GM10266 (cell line): ENCODE results near the gene EFL1.

Source experiments
- DNase-seq: peaks from one replicate; pipeline ENCODE4 v3.0.0; 2012; ENCODE audit errors: extremely low spot score
- TF ChIP-seq, protein P1 (sequence below): IDR thresholded peaks from 2 replicates; pipeline ENCODE4 v1.5.1; 2012; ENCODE audit warnings: mild to moderate bottlenecking, low read depth; ENCODE audit not compliant: control insufficient read depth, insufficient read depth; ENCODE audit errors: missing control alignments

EFL1 gene

DNA sequence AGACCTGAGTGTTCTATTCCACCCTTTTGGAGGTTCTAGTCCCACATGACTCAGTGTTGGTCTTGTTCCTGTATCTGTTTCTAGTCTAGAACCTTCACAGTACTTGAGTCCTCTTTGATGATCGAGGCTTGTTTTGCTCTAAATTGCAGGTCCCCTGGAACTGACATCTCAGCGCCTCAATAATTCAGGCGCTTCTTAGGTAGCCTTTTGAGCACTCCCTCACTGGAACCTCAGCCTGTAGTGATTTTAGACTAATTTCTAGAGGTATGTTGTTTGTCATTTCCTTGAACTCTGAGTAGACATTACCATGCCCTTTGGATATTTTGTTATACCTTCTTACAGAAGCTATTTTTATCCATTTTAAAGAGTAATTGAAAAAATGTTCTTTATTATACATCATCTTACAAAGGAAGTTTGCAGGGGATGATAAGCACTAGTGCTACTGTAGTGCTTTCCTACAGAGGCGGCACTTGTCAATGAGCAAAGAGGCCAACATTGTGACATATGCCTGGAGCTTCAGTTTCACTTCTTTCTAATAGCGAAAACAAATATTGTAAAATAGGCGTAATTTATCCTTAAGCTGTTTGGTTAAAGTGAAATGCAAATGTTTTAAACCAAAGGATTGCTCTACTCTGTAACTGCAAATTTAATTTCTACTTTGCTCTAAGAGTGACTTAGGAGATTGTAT lies 75.7 kb downstream of the EFL1 start:
- DNase-seq: peak; percentile 33
- TF ChIP-seq, protein P1, sequence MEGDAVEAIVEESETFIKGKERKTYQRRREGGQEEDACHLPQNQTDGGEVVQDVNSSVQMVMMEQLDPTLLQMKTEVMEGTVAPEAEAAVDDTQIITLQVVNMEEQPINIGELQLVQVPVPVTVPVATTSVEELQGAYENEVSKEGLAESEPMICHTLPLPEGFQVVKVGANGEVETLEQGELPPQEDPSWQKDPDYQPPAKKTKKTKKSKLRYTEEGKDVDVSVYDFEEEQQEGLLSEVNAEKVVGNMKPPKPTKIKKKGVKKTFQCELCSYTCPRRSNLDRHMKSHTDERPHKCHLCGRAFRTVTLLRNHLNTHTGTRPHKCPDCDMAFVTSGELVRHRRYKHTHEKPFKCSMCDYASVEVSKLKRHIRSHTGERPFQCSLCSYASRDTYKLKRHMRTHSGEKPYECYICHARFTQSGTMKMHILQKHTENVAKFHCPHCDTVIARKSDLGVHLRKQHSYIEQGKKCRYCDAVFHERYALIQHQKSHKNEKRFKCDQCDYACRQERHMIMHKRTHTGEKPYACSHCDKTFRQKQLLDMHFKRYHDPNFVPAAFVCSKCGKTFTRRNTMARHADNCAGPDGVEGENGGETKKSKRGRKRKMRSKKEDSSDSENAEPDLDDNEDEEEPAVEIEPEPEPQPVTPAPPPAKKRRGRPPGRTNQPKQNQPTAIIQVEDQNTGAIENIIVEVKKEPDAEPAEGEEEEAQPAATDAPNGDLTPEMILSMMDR: no peak

DNA sequence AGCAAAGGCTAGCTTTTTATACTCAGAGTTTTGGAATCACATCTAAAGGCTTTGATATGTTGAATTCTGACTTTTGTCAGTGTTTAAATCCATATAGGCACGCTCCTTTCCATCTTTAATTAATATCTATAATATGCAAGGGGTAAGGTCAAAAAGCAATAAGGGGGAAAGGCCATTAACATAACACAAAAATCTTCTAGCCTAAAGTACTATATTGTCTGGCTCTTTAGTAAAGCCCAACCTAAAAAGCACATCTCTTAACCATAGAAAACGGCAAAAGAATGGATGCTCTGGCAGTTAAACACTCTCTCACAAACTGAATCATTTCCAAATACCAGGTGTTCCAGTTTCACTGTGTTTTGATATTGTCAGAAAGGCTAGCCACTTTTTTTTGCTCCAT lies 76.4 kb downstream of the EFL1 start:
- TF ChIP-seq, protein P1: no peak
- no peak for DNase-seq

DNA sequence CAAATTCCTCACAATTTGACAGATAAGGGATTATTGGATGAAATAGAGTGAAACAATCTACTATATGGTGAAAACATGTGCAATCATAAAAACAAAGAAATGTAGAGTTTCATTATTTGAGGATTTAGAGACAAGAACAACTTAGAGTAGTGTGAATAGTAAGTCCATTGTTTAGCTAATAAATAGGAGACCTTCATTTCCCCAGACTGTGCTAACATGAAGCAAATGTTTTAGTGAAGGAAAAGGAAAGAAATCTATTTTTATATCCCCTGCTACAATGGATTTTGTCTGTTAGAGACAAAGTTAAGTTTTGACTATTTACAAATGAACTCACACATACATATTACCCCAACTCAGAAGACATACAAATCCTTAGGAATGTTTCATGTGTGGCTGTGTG lies 77.8 kb downstream of the EFL1 start:
- no peak for DNase-seq
- TF ChIP-seq, protein P1: no peak

DNA sequence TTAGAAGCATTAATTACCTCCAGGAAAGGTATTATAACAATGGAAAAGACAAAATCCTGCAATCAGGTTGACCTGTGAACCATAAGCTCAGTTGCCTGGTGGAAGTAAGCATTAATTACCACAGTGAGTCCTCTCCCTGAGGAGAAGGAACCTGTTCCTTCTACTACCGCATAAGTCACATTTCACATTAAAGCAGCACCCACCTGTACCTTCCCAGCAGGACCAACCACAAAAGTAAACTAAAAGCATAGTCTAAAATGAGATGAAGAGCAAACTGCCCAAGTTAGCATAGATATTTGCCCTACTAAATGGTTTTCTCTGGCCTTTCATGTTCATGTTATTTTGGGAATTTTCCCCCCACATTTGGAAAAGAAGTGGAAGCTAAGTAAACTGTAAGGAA lies 78.2 kb downstream of the EFL1 start:
- TF ChIP-seq, protein P1: no peak
- DNase-seq: no peak

DNA sequence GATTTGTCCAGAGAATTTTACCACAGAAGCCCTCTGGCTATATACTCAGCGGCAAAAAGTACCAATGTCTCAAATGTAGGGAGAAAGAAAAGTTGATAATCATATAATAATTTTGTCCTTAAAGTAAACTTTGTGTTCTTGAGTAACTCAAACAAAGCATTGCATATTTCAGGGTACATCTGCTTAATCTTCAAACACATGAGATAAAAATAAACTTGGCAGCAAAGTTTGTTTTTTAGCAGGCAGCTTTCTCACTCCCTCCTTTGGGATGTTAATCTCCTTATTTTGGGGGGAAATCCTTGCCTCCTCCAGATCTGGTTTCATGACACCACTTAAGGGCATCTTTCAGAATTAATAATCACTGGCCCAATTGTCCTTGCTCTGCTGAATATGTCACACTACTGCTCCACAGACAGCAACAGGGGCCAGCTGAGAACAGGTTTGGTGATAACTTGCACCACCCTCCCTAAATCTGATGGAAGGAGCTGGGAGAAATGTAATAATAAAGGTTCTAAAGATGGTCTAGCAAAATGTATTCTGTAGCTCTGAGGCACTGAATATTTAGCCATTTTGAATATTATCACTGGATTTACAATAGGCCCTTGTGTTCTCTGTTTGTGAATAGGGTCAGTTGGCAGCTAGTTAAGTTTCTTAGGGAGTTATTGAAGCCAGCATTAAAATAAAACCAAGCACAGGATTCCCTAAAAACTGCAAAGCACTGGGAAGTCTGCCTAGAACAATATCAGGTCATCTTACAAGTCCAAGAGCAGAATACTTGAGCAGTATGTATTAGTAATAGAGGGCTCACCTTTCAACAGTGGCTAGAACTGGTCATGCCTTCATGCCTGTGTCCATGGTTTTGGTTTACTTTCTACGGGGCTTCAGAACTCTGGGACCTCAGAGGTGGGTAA lies 79.2 kb downstream of the EFL1 start:
- TF ChIP-seq, protein P1: no peak
- DNase-seq: no peak

DNA sequence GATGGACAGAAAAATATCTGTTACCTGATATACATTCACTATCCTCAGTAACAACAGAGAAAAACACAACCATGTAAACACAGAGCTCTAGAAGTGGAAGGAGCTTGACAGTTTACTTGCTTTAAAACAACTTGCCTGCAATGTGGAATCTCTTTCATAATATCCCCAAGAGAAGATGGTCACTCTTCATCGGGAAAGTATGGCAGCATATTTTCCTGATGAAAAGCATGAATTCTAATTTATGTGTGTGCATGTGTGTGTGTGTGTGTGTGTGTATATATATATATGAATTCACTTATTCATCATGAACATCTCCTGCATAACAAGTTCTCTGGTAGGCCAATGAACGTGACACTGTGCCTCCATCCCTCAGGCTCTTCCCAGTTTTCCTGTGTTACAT lies 81.2 kb downstream of the EFL1 start:
- DNase-seq: no peak
- TF ChIP-seq, protein P1: no peak

DNA sequence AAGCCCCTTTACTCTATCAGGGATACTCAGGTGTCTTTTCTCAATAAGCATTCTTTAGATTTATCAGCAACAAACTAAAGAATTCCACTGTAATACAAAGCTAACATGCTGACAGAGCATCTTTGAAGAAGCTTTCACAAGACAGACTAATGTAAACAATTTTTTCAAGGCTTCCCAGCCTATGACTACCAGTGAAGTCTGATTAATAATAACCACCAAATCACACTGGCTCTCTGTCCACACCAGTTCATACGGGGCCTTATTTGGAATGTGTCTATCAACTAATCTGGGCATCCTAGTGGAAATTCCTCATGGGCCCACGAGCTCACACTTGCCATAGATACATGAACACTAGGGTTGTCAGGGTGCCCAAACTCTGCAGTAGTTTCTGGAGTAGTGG lies 84.5 kb downstream of the EFL1 start:
- TF ChIP-seq, protein P1: no peak
- no peak for DNase-seq
